SKM-1 treated with dmso at 0.1 percent for 144 hours (cell line): ENCODE results near the gene CUX1.
"Not testable (repeated sequence)": the region's sequence is repeated elsewhere in the genome, so short reads cannot be mapped to it uniquely, and the experiment has no call there.

Source experiments
- DNase-seq: peaks from one replicate; lab custom pipeline; 2025; ENCODE audit not compliant: unreplicated experiment; lab: John Stamatoyannopoulos, UW

The CUX1 gene

GRCh38 chr7:101976411-101976810 lies 159.0 kb downstream of the CUX1 start:
- DNase-seq, result no peak

GRCh38 chr7:101977249-101977648 lies 159.8 kb downstream of the CUX1 start:
- DNase-seq, result no peak

- no peak for DNase-seq
Measured at GRCh38 chr7:101978683-101979082, 161.3 kb downstream of the CUX1 start.

GRCh38 chr7:101983147-101983811 lies 165.9 kb downstream of the CUX1 start:
- no peak for DNase-seq

- no peak for DNase-seq
Measured at GRCh38 chr7:101984133-101984879, 166.9 kb downstream of the CUX1 start.

GRCh38 chr7:101985057-101985902 lies 167.9 kb downstream of the CUX1 start:
- DNase-seq, result no peak

GRCh38 chr7:101985903-101986734 lies 168.7 kb downstream of the CUX1 start:
- DNase-seq, result no peak

GRCh38 chr7:101987494-101987893 lies 170.1 kb downstream of the CUX1 start:
- DNase-seq, result no peak

- DNase-seq, result not testable (repeated sequence)
Measured at GRCh38 chr7:101988060-101988459, 170.6 kb downstream of the CUX1 start.

GRCh38 chr7:101988513-101988912 lies 171.1 kb downstream of the CUX1 start:
- no peak for DNase-seq

GRCh38 chr7:101989101-101989500 lies 171.7 kb downstream of the CUX1 start:
- no peak for DNase-seq

- DNase-seq, result peak; percentile 5
Measured at GRCh38 chr7:101990811-101991418, 173.5 kb downstream of the CUX1 start.

- DNase-seq, result no peak
Measured at GRCh38 chr7:101991860-101992259, 174.4 kb downstream of the CUX1 start.

- DNase-seq, result no peak
Measured at GRCh38 chr7:101993311-101993710, 175.9 kb downstream of the CUX1 start.

- DNase-seq, result no peak
Measured at GRCh38 chr7:101995121-101995520, 177.7 kb downstream of the CUX1 start.

- no peak for DNase-seq
Measured at GRCh38 chr7:101996131-101996691, 178.8 kb downstream of the CUX1 start.

- DNase-seq, result no peak
Measured at GRCh38 chr7:101996876-101997275, 179.4 kb downstream of the CUX1 start.

GRCh38 chr7:101998029-101998905 lies 180.8 kb downstream of the CUX1 start:
- no peak for DNase-seq

GRCh38 chr7:101998906-101999240 lies 181.4 kb downstream of the CUX1 start:
- DNase-seq, result no peak
